OCI-LY7 (cell line): ENCODE results near the gene ANO9. TPM values are rescaled to one million over a fixed set of nuclear protein-coding genes. Genes with fewer than 3 reads are reported as not detected.

ENCODE experiments used
- BruUV-seq: library from RNA; stranded (reverse); fragments of 400-500 nt; replicated peaks from 2 replicates; lab custom pipeline; 2021; lab: Mats Ljungman, UMichigan
- CTCF ChIA-PET: fragments of 300-600 bp; sonication (Branson Sonifier 250); formaldehyde crosslinking; loops from one replicate; lab custom pipeline; 2022; ENCODE audit warnings: antibody characterized with exemption; ENCODE audit not compliant: unreplicated experiment; lab: Charles Lee
- POLR2A ChIA-PET: fragments of 300-600 bp; sonication (Branson Sonifier 250); formaldehyde crosslinking; loops from one replicate; lab custom pipeline; 2022; ENCODE audit warnings: antibody characterized with exemption; lab: Charles Lee
- DNase-seq: peaks from one replicate; pipeline ENCODE4 v3.0.0-alpha.2; 2015; ENCODE audit warnings: low spot score
- H2AFZ ChIP-seq: fragments of 200-600 bp; sonication (generic), shearing (Covaris generic); 2 replicates; pipeline ENCODE4 v1.6.1; 2014; ENCODE audit warnings: mild to moderate bottlenecking, antibody characterized with exemption, low read length, moderate library complexity
- H3K27ac ChIP-seq: fragments of 200-600 bp; sonication (generic); 2 replicates; pipeline ENCODE4 v1.5.1; 2014; ENCODE audit warnings: mixed run types, low read depth, mild to moderate bottlenecking, moderate library complexity, low read length, inconsistent platforms; ENCODE audit not compliant: poor library complexity, severe bottlenecking
- H3K36me3 ChIP-seq: fragments of 200-600 bp; sonication (generic); 2 replicates; pipeline ENCODE4 v1.6.1; 2014; ENCODE audit warnings: mild to moderate bottlenecking, antibody characterized with exemption, low read length, moderate library complexity, mixed read lengths; ENCODE audit not compliant: insufficient read depth
- H3K4me1 ChIP-seq: fragments of 200-600 bp; sonication (generic); 2 replicates; pipeline ENCODE4 v1.5.1; 2014; ENCODE audit warnings: mild to moderate bottlenecking, low read length; ENCODE audit not compliant: insufficient read depth, poor library complexity, severe bottlenecking
- H3K4me2 ChIP-seq: fragments of 200-600 bp; sonication (generic); 2 replicates; pipeline ENCODE4 v1.6.1; 2014; ENCODE audit warnings: mild to moderate bottlenecking, low read length
- H3K4me3 ChIP-seq: fragments of 200-600 bp; sonication (generic); 2 replicates; pipeline ENCODE4 v1.5.1; 2014; ENCODE audit warnings: mild to moderate bottlenecking, low read depth, low read length; ENCODE audit not compliant: poor library complexity, severe bottlenecking
- H3K79me2 ChIP-seq: fragments of 200-600 bp; sonication (generic); 2 replicates; pipeline ENCODE4 v1.6.1; 2016; ENCODE audit warnings: low read depth, mild to moderate bottlenecking, low read length, moderate library complexity, mixed read lengths; ENCODE audit not compliant: insufficient read depth
- H3K9me2 ChIP-seq: fragments of 200-600 bp; sonication (generic); 2 replicates; pipeline ENCODE4 v1.6.1; 2016; ENCODE audit warnings: mild to moderate bottlenecking, low read length, mixed read lengths; ENCODE audit not compliant: insufficient read depth
- H3K9me3 ChIP-seq: fragments of 200-600 bp; sonication (generic); 2 replicates; pipeline ENCODE4 v1.6.1; 2014; ENCODE audit warnings: mild to moderate bottlenecking, mixed run types, low read length, mixed read lengths
- H4K20me1 ChIP-seq: fragments of 200-600 bp; sonication (generic); 2 replicates; pipeline ENCODE4 v1.6.1; 2014; ENCODE audit warnings: mild to moderate bottlenecking, antibody characterized with exemption, low read length, moderate library complexity, mixed read lengths; ENCODE audit not compliant: insufficient read depth
- CTCF ChIP-seq: fragments of 200-600 bp; sonication (generic); conservative IDR thresholded peaks from 2 replicates; pipeline ENCODE4 v1.5.1; 2014; ENCODE audit warnings: mild to moderate bottlenecking, antibody characterized with exemption, low read length, moderate library complexity, mixed read lengths
- EZH2phosphoT487 ChIP-seq: fragments of 200-600 bp; sonication (generic); IDR thresholded peaks from 2 replicates; pipeline ENCODE4 v1.6.1; 2018; ENCODE audit warnings: low read depth, borderline replicate concordance, mild to moderate bottlenecking, mixed run types, antibody characterized with exemption, low read length, moderate library complexity, mixed read lengths
- intact Hi-C: fragments of 100-400 bp; cut with micrococcal nuclease; formaldehyde crosslinking; loops from one replicate; pipeline ENCODE4 v1.10.0; 2022; ENCODE audit not compliant: unreplicated experiment
- total RNA-seq, 2 experiments: library from RNA; depleted of rRNA in 1 of 2; stranded (reverse); fragments of >200 nt in 1 of 2; shearing (Covaris generic) in 1 of 2; gene quantifications; 2 replicates each; pipeline ENCODE4 v1.2.3, GENCODE V29; 2014 to 2022

Gene ANO9
- total RNA-seq, 2 experiments from 2014 or later, result 25.7 to 27.6 TPM

DNA sequence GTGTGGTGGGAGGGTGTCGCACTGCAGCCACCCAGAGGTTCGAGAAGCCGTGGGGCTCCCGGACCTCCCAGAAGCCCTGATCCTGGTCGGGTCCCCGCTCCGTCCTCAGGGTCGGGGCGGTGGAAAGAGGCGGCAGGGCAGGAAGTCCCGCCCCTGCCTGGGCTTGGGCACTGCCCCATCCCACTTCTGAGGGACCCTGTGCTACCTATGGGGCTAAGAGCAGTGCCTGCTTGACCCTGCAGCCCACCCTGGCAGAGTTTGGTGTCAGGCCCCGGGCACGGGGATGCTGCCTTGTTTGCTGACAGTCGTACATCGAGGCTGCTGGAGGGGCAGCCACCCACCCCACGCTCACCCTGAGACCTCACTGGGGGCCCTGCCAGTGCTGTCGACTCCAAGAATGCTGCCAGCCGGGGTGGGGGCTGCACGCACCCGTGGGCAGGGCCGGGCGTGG is 45.8 kb upstream of the ANO9 start:
- TF ChIP-seq EZH2phosphoT487, result no peak
- no peak for TF ChIP-seq CTCF
- intact Hi-C loops, result no loop called here
- H3K27ac ChIP-seq, result no peak overlapping the region
- H4K20me1 ChIP-seq, result no peaks in the 10 kb centered on the region
- H2AFZ ChIP-seq, result no peak overlapping the region
- ChIA-PET CTCF (no interaction called here), POLR2A (no interaction called here)
- no peak overlapping the region for H3K4me3 ChIP-seq
- H3K4me1 ChIP-seq, result peaks cover 7% of the 10 kb centered on the region
- no peaks in the 10 kb centered on the region for H3K79me2 ChIP-seq
- no peak overlapping the region for H3K4me2 ChIP-seq
- no peaks in the 10 kb centered on the region for H3K36me3 ChIP-seq
- BruUV-seq, result no TSS peak
- DNase-seq, result no peak
- H3K9me2 ChIP-seq, result no peaks in the 10 kb centered on the region
- H3K9me3 ChIP-seq, result no peaks in the 10 kb centered on the region

GRCh38 chr11:486189-486588 is 44.4 kb upstream of the ANO9 start:
- Histone ChIP-seq H4K20me1 (no peaks in the 10 kb centered on the region), H3K36me3 (no peaks in the 10 kb centered on the region), H3K79me2 (no peaks in the 10 kb centered on the region), H3K27ac (no peak overlapping the region), H3K4me2 (no peak overlapping the region), H2AFZ (no peak overlapping the region), H3K9me3 (no peaks in the 10 kb centered on the region), H3K4me3 (no peak overlapping the region), H3K9me2 (no peaks in the 10 kb centered on the region), H3K4me1 (no peaks in the 10 kb centered on the region)
- intact Hi-C loops, result no loop called here
- no peak for DNase-seq
- BruUV-seq, result no TSS peak
- TF ChIP-seq EZH2phosphoT487 (no peak), CTCF (no peak)
- ChIA-PET POLR2A (no interaction called here), CTCF (no interaction called here)

GRCh38 chr11:484616-485015 is 42.8 kb upstream of the ANO9 start:
- POLR2A ChIA-PET, result no interaction called here
- Histone ChIP-seq H4K20me1 (no peaks in the 10 kb centered on the region), H3K9me2 (no peaks in the 10 kb centered on the region), H3K4me3 (no peak overlapping the region), H3K27ac (no peak overlapping the region), H2AFZ (no peak overlapping the region), H3K79me2 (no peaks in the 10 kb centered on the region), H3K4me1 (no peaks in the 10 kb centered on the region), H3K36me3 (no peaks in the 10 kb centered on the region), H3K4me2 (no peak overlapping the region), H3K9me3 (no peaks in the 10 kb centered on the region)
- CTCF ChIA-PET, result no interaction called here
- no peak for DNase-seq
- intact Hi-C loops, result no loop called here
- no peak for TF ChIP-seq EZH2phosphoT487
- no peak for TF ChIP-seq CTCF
- no TSS peak for BruUV-seq
